Trophoblast cell (in vitro differentiated cells and primary cell): ENCODE results near the gene DRAM1.
A peak's percentile ranks its signal among the peaks of the same experiment; 100 is the strongest.

Experiments used
- DNase-seq, 2 donors: peaks; one replicate each; pipeline ENCODE4 v3.0.0-alpha.2; 2016
- H2AFZ ChIP-seq: 2 replicates; pipeline ENCODE4 v1.6.1; 2013; ENCODE audit warnings: low read length, moderate library complexity, mild to moderate bottlenecking; ENCODE audit not compliant: insufficient read depth, poor library complexity
- H2AK5ac ChIP-seq: 2 replicates; pipeline ENCODE4 v1.6.1; 2013; ENCODE audit warnings: mild to moderate bottlenecking, low read length
- H2BK120ac ChIP-seq: 2 replicates; pipeline ENCODE4 v1.6.1; 2013; ENCODE audit warnings: low read length, mild to moderate bottlenecking, moderate library complexity; ENCODE audit not compliant: insufficient read depth, poor library complexity
- H2BK12ac ChIP-seq: 2 replicates; pipeline ENCODE4 v1.6.1; 2013; ENCODE audit warnings: mild to moderate bottlenecking, low read length, moderate library complexity
- H2BK5ac ChIP-seq: 2 replicates; pipeline ENCODE4 v1.6.1; 2013; ENCODE audit warnings: low read length, low read depth, moderate library complexity, mild to moderate bottlenecking; ENCODE audit not compliant: poor library complexity
- H3K14ac ChIP-seq: 2 replicates; pipeline ENCODE4 v1.6.1; 2013; ENCODE audit warnings: mild to moderate bottlenecking, low read length
- H3K18ac ChIP-seq: 2 replicates; pipeline ENCODE4 v1.6.1; 2013; ENCODE audit warnings: mild to moderate bottlenecking, low read length
- H3K23ac ChIP-seq: 2 replicates; pipeline ENCODE4 v1.6.1; 2013; ENCODE audit warnings: low read length
- H3K27ac ChIP-seq: 2 replicates; pipeline ENCODE4 v1.5.1; 2013; ENCODE audit warnings: low read depth, mild to moderate bottlenecking, inconsistent platforms, low read length, moderate library complexity
- H3K27me3 ChIP-seq: 2 replicates; pipeline ENCODE4 v1.6.1; 2013; ENCODE audit warnings: inconsistent platforms, mild to moderate bottlenecking, low read length, moderate library complexity; ENCODE audit not compliant: insufficient read depth
- H3K36me3 ChIP-seq, 2 experiments: 1 replicate in 1 of 2; 2 replicates in 1 of 2; pipeline ENCODE4 v1.6.1; 2013; ENCODE audit warnings: low read length in 2 of 2, mild to moderate bottlenecking in 2 of 2, moderate library complexity in 1 of 2; ENCODE audit not compliant: insufficient read depth in 2 of 2, control insufficient read depth in 1 of 2
- H3K4ac ChIP-seq: 2 replicates; pipeline ENCODE4 v1.6.1; 2013; ENCODE audit warnings: low read depth, mild to moderate bottlenecking, low read length, moderate library complexity
- H3K4me1 ChIP-seq, 2 experiments: 1 replicate in 1 of 2; 2 replicates in 1 of 2; pipeline ENCODE4 v1.6.1; 2013; ENCODE audit warnings: low read length in 2 of 2, mild to moderate bottlenecking in 2 of 2, moderate library complexity in 1 of 2; ENCODE audit not compliant: insufficient read depth in 2 of 2, control insufficient read depth in 1 of 2
- H3K4me2 ChIP-seq: 2 replicates; pipeline ENCODE4 v1.6.1; 2013; ENCODE audit warnings: inconsistent platforms, mild to moderate bottlenecking, low read length, moderate library complexity
- H3K4me3 ChIP-seq: 2 replicates; pipeline ENCODE4 v1.5.1; 2013; ENCODE audit warnings: mild to moderate bottlenecking, low read depth, low read length, inconsistent platforms
- H3K79me1 ChIP-seq: one replicate; pipeline ENCODE4 v1.6.1; 2013; ENCODE audit warnings: low read length
- H3K79me2 ChIP-seq: 2 replicates; pipeline ENCODE4 v1.6.1; 2013; ENCODE audit warnings: low read length, mild to moderate bottlenecking; ENCODE audit not compliant: control insufficient read depth, insufficient read depth, poor library complexity
- H3K9ac ChIP-seq: 2 replicates; pipeline ENCODE4 v1.6.1; 2013; ENCODE audit warnings: mild to moderate bottlenecking, low read length
- H3K9me3 ChIP-seq: 2 replicates; pipeline ENCODE4 v1.6.1; 2013; ENCODE audit warnings: low read depth, mild to moderate bottlenecking, control low read depth, inconsistent platforms, low read length; ENCODE audit not compliant: insufficient read depth
- H4K12ac ChIP-seq: 2 replicates; pipeline ENCODE4 v1.6.1; 2013; ENCODE audit warnings: low read depth, mild to moderate bottlenecking, low read length, moderate library complexity
- H4K8ac ChIP-seq: 2 replicates; pipeline ENCODE4 v1.6.1; 2013; ENCODE audit warnings: low read depth, mild to moderate bottlenecking, low read length, moderate library complexity
- H4K91ac ChIP-seq: one replicate; pipeline ENCODE4 v1.6.1; 2013; ENCODE audit warnings: low read depth, mild to moderate bottlenecking, low read length, moderate library complexity
- WGBS: extraction: QIAGEN DNeasy Blood & Tissue Kit; methylation state at CpG from one replicate; pipeline ENCODE4 v1.1.7; 2013; ENCODE audit warnings: missing lambda C conversion rate; ENCODE audit not compliant: insufficient read length, insufficient coverage; ENCODE audit errors: extremely low coverage; 5-methylcytosine and 5-hydroxymethylcytosine counted together

The DRAM1 gene

DNA sequence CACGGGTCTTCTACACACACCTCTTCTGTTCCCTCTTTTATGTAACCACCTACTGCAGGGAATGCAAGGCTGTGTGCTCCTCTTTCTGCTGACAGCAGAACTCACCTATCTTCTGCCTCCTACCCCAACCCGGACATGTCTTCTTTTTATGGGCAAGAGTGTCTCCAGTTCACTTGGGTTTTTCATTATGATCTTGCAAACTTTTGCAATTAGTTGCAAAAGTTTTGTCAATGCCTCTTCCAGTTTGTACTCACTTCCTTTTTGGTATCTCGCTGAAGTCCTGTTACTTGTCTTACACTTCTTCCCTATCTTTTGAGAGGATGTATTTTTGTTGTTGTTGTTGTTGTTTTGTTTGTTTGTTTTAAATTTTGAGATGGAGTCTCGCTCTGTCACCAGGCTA lies 50.6 kb downstream of the DRAM1 start:
- no peak overlapping the region for H3K23ac ChIP-seq
- H3K79me1 ChIP-seq: peaks cover 8% of the 10 kb centered on the region
- no peak overlapping the region for H3K4me2 ChIP-seq
- H2BK5ac ChIP-seq: no peak overlapping the region
- no peaks in the 10 kb centered on the region for H3K36me3 ChIP-seq
- H3K4ac ChIP-seq: no peak overlapping the region
- H2AK5ac ChIP-seq: no peak overlapping the region
- peak overlapping the region; percentile 7 for H2BK120ac ChIP-seq
- H4K12ac ChIP-seq: no peak overlapping the region
- H3K9me3 ChIP-seq: peaks cover 2% of the 10 kb centered on the region
- no peak overlapping the region for H3K27ac ChIP-seq
- H4K8ac ChIP-seq: no peak overlapping the region
- H2BK12ac ChIP-seq: peak overlapping the region; percentile 22
- no peak overlapping the region for H3K4me3 ChIP-seq
- H3K18ac ChIP-seq: no peak overlapping the region
- no peak overlapping the region for H4K91ac ChIP-seq
- peaks cover 8 to 9% of the 10 kb centered on the region in 2 experiments for H3K4me1 ChIP-seq
- H3K27me3 ChIP-seq: no peaks in the 10 kb centered on the region
- no CpG with 5 or more reads among the region's 4 CpGs for WGBS
- H3K14ac ChIP-seq: no peak overlapping the region
- peaks cover 3% of the 10 kb centered on the region for H3K79me2 ChIP-seq
- no peak for DNase-seq
- no peak overlapping the region for H2AFZ ChIP-seq
- H3K9ac ChIP-seq: no peak overlapping the region

GRCh38 chr12:101928556-101928955 lies 51.2 kb downstream of the DRAM1 start:
- no CpG with 5 or more reads among the region's 5 CpGs for WGBS
- no peak overlapping the region for H2BK12ac ChIP-seq
- peaks cover 3% of the 10 kb centered on the region for H3K79me2 ChIP-seq

GRCh38 chr12:101929365-101930041 lies 52.1 kb downstream of the DRAM1 start:
- no peak overlapping the region for H3K9ac ChIP-seq
- no peak overlapping the region for H3K18ac ChIP-seq
- peaks cover 2% of the 10 kb centered on the region for H3K9me3 ChIP-seq
- H3K79me1 ChIP-seq: peaks cover 7% of the 10 kb centered on the region
- H4K8ac ChIP-seq: no peak overlapping the region
- H3K79me2 ChIP-seq: peaks cover 3% of the 10 kb centered on the region
- no peak overlapping the region for H2BK12ac ChIP-seq
- no peak overlapping the region for H4K12ac ChIP-seq
- H3K4me3 ChIP-seq: peak overlapping the region; percentile 15
- H3K27me3 ChIP-seq: no peaks in the 10 kb centered on the region
- no peak for DNase-seq
- H2BK120ac ChIP-seq: peak overlapping the region; percentile 52
- peaks cover 8 to 10% of the 10 kb centered on the region in 2 experiments for H3K4me1 ChIP-seq
- no peak overlapping the region for H4K91ac ChIP-seq
- WGBS: no CpG with 5 or more reads among the region's 11 CpGs
- no peak overlapping the region for H3K14ac ChIP-seq
- H2BK5ac ChIP-seq: no peak overlapping the region
- no peak overlapping the region for H3K4me2 ChIP-seq
- H3K36me3 ChIP-seq: no peaks in the 10 kb centered on the region
- no peak overlapping the region for H3K23ac ChIP-seq
- H3K27ac ChIP-seq: no peak overlapping the region
- H2AK5ac ChIP-seq: peak overlapping the region; percentile 7
- no peak overlapping the region for H3K4ac ChIP-seq
- H2AFZ ChIP-seq: no peak overlapping the region

More at GRCh38 chr12:101928556-101928955, 51.2 kb downstream of the DRAM1 start:
- H3K27me3 ChIP-seq: no peaks in the 10 kb centered on the region
- peaks cover 2% of the 10 kb centered on the region for H3K9me3 ChIP-seq
- H3K36me3 ChIP-seq: no peaks in the 10 kb centered on the region
- H3K27ac ChIP-seq: no peak overlapping the region
- no peak overlapping the region for H3K14ac ChIP-seq
- no peak overlapping the region for H4K91ac ChIP-seq
- no peak overlapping the region for H3K23ac ChIP-seq
- DNase-seq: no peak
- H3K18ac ChIP-seq: no peak overlapping the region
- H2BK5ac ChIP-seq: no peak overlapping the region
- no peak overlapping the region for H3K4ac ChIP-seq
- no peak overlapping the region for H3K4me3 ChIP-seq
- no peak overlapping the region for H2AK5ac ChIP-seq
- H2AFZ ChIP-seq: no peak overlapping the region
- no peak overlapping the region for H4K12ac ChIP-seq
- H3K79me1 ChIP-seq: peaks cover 8% of the 10 kb centered on the region
- H2BK120ac ChIP-seq: no peak overlapping the region
- H3K4me2 ChIP-seq: no peak overlapping the region
- no peak overlapping the region for H3K9ac ChIP-seq
- H4K8ac ChIP-seq: no peak overlapping the region
- H3K4me1 ChIP-seq: peaks cover 8 to 9% of the 10 kb centered on the region in 2 experiments

- no peak overlapping the region for H4K91ac ChIP-seq
- no peak overlapping the region for H2AFZ ChIP-seq
- H3K9ac ChIP-seq: no peak overlapping the region
- DNase-seq: no peak
- no peak overlapping the region for H2BK120ac ChIP-seq
- no peak overlapping the region for H3K4me3 ChIP-seq
- H2AK5ac ChIP-seq: no peak overlapping the region
- H2BK12ac ChIP-seq: no peak overlapping the region
- H3K14ac ChIP-seq: no peak overlapping the region
- H2BK5ac ChIP-seq: no peak overlapping the region
- no peak overlapping the region for H3K18ac ChIP-seq
- H3K36me3 ChIP-seq: no peaks in the 10 kb centered on the region
- H3K79me2 ChIP-seq: no peaks in the 10 kb centered on the region
- no peak overlapping the region for H4K12ac ChIP-seq
- no CpG with 5 or more reads among the region's 5 CpGs for WGBS
- no peak overlapping the region for H3K4ac ChIP-seq
- H3K27me3 ChIP-seq: no peaks in the 10 kb centered on the region
- no peak overlapping the region for H3K23ac ChIP-seq
- no peaks in the 10 kb centered on the region for H3K9me3 ChIP-seq
- H3K4me2 ChIP-seq: no peak overlapping the region
- no peak overlapping the region for H4K8ac ChIP-seq
- no peaks in the 10 kb centered on the region for H3K79me1 ChIP-seq
- H3K27ac ChIP-seq: no peak overlapping the region
- H3K4me1 ChIP-seq: peaks cover 12 to 16% of the 10 kb centered on the region in 2 experiments
Measured at GRCh38 chr12:101931498-101932326, 54.3 kb downstream of the DRAM1 start.
